ENCODE measurements around the gene RSBN1L. TPM values are rescaled to one million over a fixed set of nuclear protein-coding genes. Genes with fewer than 3 reads are reported as not detected.
"Not testable (repeated sequence)": the region's sequence is repeated elsewhere in the genome, so short reads cannot be mapped to it uniquely, and the experiment has no call there.

RSBN1L gene
- total RNA-seq, 2 donors from 2014 or later = 7.5 to 7.9 TPM

DNA sequence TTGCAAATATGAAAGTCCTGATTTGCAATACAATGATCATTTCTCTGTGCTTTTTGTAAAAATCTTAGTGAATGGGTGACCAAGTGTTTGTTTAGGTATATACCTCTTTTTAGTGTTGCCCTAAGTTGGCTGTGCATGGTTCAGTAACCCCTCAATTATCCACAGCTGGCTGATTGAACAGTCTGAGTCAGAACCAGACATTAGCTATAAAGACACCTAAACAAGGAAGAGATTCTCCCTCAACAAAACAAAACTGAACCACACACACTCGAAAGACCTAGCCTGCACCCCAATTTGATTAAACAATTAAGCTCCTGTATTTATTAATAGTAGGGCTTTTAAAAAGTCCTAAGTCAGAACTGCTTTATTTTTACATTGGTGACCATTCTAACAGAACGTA lies 2.8 kb downstream of the RSBN1L start:
- Histone ChIP-seq H3K9me3 (no peaks in the 10 kb centered on the region), H3K27me3 (no peaks in the 10 kb centered on the region), H3K4me3 (peak overlapping the region in 1 of 2 donors; percentile 4), H3K27ac (peak overlapping the region in 1 of 2 donors; percentile 42), H3K36me3 (no peaks in the 10 kb centered on the region), H3K4me1 (peaks cover 0 to 47% of the 10 kb centered on the region in 2 donors)
- no peak for DNase-seq (ENCODE audit: low spot score)
- TF ChIP-seq, protein P1, sequence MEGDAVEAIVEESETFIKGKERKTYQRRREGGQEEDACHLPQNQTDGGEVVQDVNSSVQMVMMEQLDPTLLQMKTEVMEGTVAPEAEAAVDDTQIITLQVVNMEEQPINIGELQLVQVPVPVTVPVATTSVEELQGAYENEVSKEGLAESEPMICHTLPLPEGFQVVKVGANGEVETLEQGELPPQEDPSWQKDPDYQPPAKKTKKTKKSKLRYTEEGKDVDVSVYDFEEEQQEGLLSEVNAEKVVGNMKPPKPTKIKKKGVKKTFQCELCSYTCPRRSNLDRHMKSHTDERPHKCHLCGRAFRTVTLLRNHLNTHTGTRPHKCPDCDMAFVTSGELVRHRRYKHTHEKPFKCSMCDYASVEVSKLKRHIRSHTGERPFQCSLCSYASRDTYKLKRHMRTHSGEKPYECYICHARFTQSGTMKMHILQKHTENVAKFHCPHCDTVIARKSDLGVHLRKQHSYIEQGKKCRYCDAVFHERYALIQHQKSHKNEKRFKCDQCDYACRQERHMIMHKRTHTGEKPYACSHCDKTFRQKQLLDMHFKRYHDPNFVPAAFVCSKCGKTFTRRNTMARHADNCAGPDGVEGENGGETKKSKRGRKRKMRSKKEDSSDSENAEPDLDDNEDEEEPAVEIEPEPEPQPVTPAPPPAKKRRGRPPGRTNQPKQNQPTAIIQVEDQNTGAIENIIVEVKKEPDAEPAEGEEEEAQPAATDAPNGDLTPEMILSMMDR (IDR thresholded peaks at IDR 0.05) = no peak

DNA sequence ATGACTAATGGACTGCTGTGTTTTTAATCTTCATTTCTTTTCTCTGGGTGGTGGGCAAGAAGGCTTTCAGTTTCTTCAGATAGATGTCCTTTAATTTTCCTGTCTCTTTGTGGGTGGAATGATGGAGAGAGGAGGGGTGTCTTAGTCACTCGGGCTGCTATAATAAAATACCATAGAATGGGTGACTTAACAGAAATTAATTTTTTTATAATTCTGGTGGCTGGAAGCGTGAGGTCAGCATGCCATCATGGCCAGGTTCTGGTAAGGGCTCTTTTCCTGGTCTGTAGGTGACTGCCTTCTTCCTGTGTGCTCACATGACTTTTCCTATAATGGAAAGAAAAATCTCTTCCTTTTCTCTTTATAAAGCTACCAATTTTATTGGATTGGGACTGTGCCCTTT lies 6.3 kb downstream of the RSBN1L start:
- no peaks in the 10 kb centered on the region for H3K9me3 ChIP-seq
- no peak overlapping the region for H3K4me3 ChIP-seq
- H3K36me3 ChIP-seq = peaks cover 4% of the 10 kb centered on the region
- H3K27ac ChIP-seq = no peak overlapping the region
- no peak for DNase-seq (ENCODE audit: low spot score)
- peaks cover 0 to 32% of the 10 kb centered on the region in 2 donors for H3K4me1 ChIP-seq
- no peaks in the 10 kb centered on the region for H3K27me3 ChIP-seq
- TF ChIP-seq, protein P1 (IDR thresholded peaks at IDR 0.05) = no peak

DNA sequence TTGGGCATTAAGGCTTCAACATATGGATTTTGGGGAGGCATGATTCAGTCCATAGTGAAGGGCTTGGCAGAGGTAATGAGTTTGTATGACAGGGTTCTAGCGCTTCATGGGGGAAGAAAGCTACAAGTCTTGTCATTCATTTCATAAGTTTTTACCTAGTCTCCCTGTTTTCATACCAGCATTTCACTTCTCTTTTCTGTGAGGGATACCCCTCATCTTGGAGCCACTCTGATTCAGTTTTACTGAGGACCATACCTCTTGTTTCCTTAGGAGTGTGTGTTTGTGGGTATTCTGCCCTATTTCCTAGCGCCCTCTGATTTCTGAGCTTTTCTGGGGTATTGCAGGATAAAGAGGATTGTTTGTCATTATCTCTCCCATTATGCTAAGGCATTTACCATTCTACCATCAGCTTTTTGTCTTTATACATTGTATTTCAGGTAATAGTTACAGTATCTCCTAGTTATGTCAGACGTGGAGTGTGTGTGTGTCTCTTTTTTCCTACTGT lies 6.8 kb downstream of the RSBN1L start:
- H3K4me1 ChIP-seq = peaks cover 0 to 27% of the 10 kb centered on the region in 2 donors
- no peaks in the 10 kb centered on the region for H3K27me3 ChIP-seq
- TF ChIP-seq, protein P1 (IDR thresholded peaks at IDR 0.05) = no peak
- peaks cover 4% of the 10 kb centered on the region for H3K36me3 ChIP-seq
- DNase-seq (ENCODE audit: low spot score) = no peak
- H3K27ac ChIP-seq = no peak overlapping the region
- no peaks in the 10 kb centered on the region for H3K9me3 ChIP-seq
- no peak overlapping the region for H3K4me3 ChIP-seq

DNA sequence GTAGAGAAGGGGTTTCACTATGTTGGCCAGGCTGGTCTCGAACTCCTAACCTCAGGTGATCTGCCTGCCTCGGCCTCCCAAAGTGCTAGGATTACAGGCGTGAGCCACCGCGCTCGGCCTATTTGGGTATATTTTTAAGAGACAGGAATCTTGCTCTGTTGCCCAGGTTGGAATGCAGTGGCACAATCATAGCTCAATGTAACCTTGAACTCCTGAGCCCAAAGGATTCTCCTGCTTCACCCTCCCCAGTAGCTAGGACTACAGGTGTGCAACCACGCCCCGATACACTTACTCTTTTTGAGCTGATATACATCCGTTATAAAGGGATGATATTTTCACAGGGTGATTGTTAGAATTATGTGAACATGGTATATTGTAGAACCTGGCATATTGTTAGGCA lies 7.4 kb downstream of the RSBN1L start:
- not testable (repeated sequence) for H3K4me3 ChIP-seq; DNase-seq (ENCODE audit: low spot score); H3K9me3 ChIP-seq; H3K36me3 ChIP-seq; H3K27me3 ChIP-seq; H3K27ac ChIP-seq
- peaks cover 0 to 20% of the 10 kb centered on the region in 2 donors for H3K4me1 ChIP-seq

DNA sequence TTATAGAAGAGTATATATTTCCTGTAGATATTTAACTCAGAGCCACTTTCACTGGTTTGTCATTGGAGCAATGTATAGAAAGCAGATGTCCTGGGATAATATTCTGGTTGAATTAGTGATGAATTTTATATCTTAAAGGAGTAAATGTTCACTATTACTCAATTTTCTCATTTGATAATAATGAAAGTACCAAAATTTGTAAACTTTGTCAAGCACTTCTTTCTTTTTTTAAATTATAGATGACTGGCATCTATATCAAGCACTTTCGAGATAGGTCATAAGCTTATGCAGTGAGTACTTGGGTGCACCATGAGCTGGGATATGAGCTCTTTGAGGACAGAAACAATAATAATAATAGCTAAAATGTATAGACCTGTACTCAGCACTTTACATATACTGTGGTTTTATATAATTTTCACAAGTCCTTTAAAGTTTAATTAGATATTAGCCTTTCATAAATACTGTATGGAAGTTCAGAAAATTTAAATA lies 11.3 kb downstream of the RSBN1L start:
- DNase-seq (ENCODE audit: low spot score) = no peak
- Histone ChIP-seq H3K4me3 (no peak overlapping the region), H3K27me3 (no peaks in the 10 kb centered on the region), H3K36me3 (peaks cover 4% of the 10 kb centered on the region), H3K27ac (no peak overlapping the region), H3K9me3 (no peaks in the 10 kb centered on the region), H3K4me1 (peaks cover 0 to 3% of the 10 kb centered on the region in 2 donors)
- TF ChIP-seq, protein P1 (IDR thresholded peaks at IDR 0.05) = no peak

DNA sequence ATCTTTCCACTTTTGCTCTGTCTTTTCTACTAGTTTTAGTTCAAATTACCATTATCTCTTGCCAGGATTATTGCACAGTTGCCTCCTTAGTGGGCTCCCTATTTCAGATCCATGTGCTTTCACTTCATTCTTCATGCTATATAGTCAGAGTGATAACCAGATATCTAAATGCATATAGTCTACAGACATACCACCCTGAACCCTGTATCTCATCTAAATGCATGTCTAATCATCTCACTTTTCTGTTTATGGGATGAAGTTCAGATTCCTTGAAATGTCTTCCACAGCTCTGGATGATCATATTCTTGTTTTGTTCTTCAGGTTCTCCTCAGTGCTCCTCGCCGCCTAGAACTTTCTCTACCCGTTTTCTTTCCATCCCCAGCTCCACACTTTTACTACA lies 13.8 kb downstream of the RSBN1L start:
- Histone ChIP-seq H3K4me1 (no peaks in the 10 kb centered on the region), H3K36me3 (peaks cover 4% of the 10 kb centered on the region), H3K27me3 (no peaks in the 10 kb centered on the region), H3K9me3 (no peaks in the 10 kb centered on the region), H3K4me3 (no peak overlapping the region), H3K27ac (no peak overlapping the region)
- TF ChIP-seq, protein P1 (IDR thresholded peaks at IDR 0.05) = no peak
- DNase-seq (ENCODE audit: low spot score) = no peak
